Dendritic cell treated with granulocyte-macrophage colony-stimulating factor and Interleukin-4, amounts not matched to agents 40 ng/mL and 50 ng/mL, for 4 days (primary cell): Measurements from ENCODE around the gene XRN1.
A peak's percentile ranks its signal among the peaks of the same experiment; 100 is the strongest.
"Not testable (repeated sequence)": the region's sequence is repeated elsewhere in the genome, so short reads cannot be mapped to it uniquely, and the experiment has no call there.

Experiments used
- H3K27ac Mint-ChIP-seq: one replicate; pipeline ENCODE4 v1.8.0; 2022; ENCODE audit warnings: mild to moderate bottlenecking, mixed read lengths
- H3K27me3 Mint-ChIP-seq: one replicate; pipeline ENCODE4 v1.8.0; 2022; ENCODE audit warnings: mild to moderate bottlenecking, mixed read lengths
- H3K36me3 Mint-ChIP-seq: one replicate; pipeline ENCODE4 v1.8.0; 2022; ENCODE audit warnings: low read depth, mixed read lengths
- H3K4me1 Mint-ChIP-seq: one replicate; pipeline ENCODE4 v1.8.0; 2022; ENCODE audit warnings: low read depth, mixed read lengths
- H3K4me3 Mint-ChIP-seq: one replicate; pipeline ENCODE4 v1.8.0; 2022; ENCODE audit warnings: mild to moderate bottlenecking, moderate library complexity, mixed read lengths
- H3K9me3 Mint-ChIP-seq: one replicate; pipeline ENCODE4 v1.8.0; 2022; ENCODE audit warnings: mixed read lengths
- intact Hi-C: fragments of 100-400 bp; cut with micrococcal nuclease; formaldehyde crosslinking; loops from one replicate; pipeline ENCODE4 v1.15.0; 2022

The XRN1 gene

GRCh38 chr3:142394921-142395622 is 52.8 kb downstream of the XRN1 start:
- no peaks in the 10 kb centered on the region for H3K4me1 Mint-ChIP-seq
- no peaks in the 10 kb centered on the region for H3K27me3 Mint-ChIP-seq
- no peak overlapping the region for H3K4me3 Mint-ChIP-seq
- H3K9me3 Mint-ChIP-seq = no peaks in the 10 kb centered on the region
- no peak overlapping the region for H3K27ac Mint-ChIP-seq
- peaks cover 51% of the 10 kb centered on the region for H3K36me3 Mint-ChIP-seq
- intact Hi-C loops = no loop called here

- Mint-ChIP-seq H3K36me3 (peaks cover 89% of the 10 kb centered on the region), H3K27me3 (no peaks in the 10 kb centered on the region), H3K4me3 (no peak overlapping the region), H3K4me1 (no peaks in the 10 kb centered on the region), H3K27ac (no peak overlapping the region), H3K9me3 (peaks cover 9% of the 10 kb centered on the region)
- intact Hi-C loops = no loop called here
Measured at GRCh38 chr3:142385078-142385477, 62.8 kb downstream of the XRN1 start.

- Mint-ChIP-seq H3K27ac (no peak overlapping the region), H3K9me3 (no peaks in the 10 kb centered on the region), H3K4me3 (no peak overlapping the region), H3K27me3 (no peaks in the 10 kb centered on the region), H3K36me3 (peaks cover 74% of the 10 kb centered on the region), H3K4me1 (no peaks in the 10 kb centered on the region)
- intact Hi-C loops = loop anchor here (5.0 kb wide), 1 partner anchor 33 kb away; no protein-coding TSS in a partner anchor
Measured at GRCh38 chr3:142374687-142375086, 73.2 kb downstream of the XRN1 start.

GRCh38 chr3:142369576-142369975 is 78.3 kb downstream of the XRN1 start:
- H3K4me3 Mint-ChIP-seq, intact Hi-C loops, H3K9me3 Mint-ChIP-seq, H3K27me3 Mint-ChIP-seq, H3K27ac Mint-ChIP-seq, H3K4me1 Mint-ChIP-seq: not testable (repeated sequence)
- H3K36me3 Mint-ChIP-seq = peaks cover 82% of the 10 kb centered on the region

- H3K27ac Mint-ChIP-seq = no peak overlapping the region
- no peak overlapping the region for H3K4me3 Mint-ChIP-seq
- H3K4me1 Mint-ChIP-seq = no peaks in the 10 kb centered on the region
- H3K27me3 Mint-ChIP-seq = no peaks in the 10 kb centered on the region
- intact Hi-C loops = no loop called here
- peaks cover 80% of the 10 kb centered on the region for H3K36me3 Mint-ChIP-seq
- H3K9me3 Mint-ChIP-seq = no peaks in the 10 kb centered on the region
Measured at GRCh38 chr3:142366434-142366833, 81.4 kb downstream of the XRN1 start.

- peaks cover 69% of the 10 kb centered on the region for H3K36me3 Mint-ChIP-seq
- intact Hi-C loops = no loop called here
Measured at GRCh38 chr3:142363936-142364467, 83.8 kb downstream of the XRN1 start.

GRCh38 chr3:142363433-142363832 is 84.4 kb downstream of the XRN1 start:
- H3K27me3 Mint-ChIP-seq, H3K4me3 Mint-ChIP-seq, intact Hi-C loops, H3K27ac Mint-ChIP-seq, H3K4me1 Mint-ChIP-seq, H3K9me3 Mint-ChIP-seq: not testable (repeated sequence)
- peaks cover 68% of the 10 kb centered on the region for H3K36me3 Mint-ChIP-seq

More at GRCh38 chr3:142363936-142364467, 83.8 kb downstream of the XRN1 start:
- Mint-ChIP-seq H3K27me3 (no peaks in the 10 kb centered on the region), H3K27ac (no peak overlapping the region), H3K4me3 (no peak overlapping the region), H3K4me1 (no peaks in the 10 kb centered on the region), H3K9me3 (no peaks in the 10 kb centered on the region)

- H3K9me3 Mint-ChIP-seq = no peaks in the 10 kb centered on the region
- H3K27ac Mint-ChIP-seq = no peak overlapping the region
- intact Hi-C loops = no loop called here
- no peaks in the 10 kb centered on the region for H3K27me3 Mint-ChIP-seq
- no peak overlapping the region for H3K4me3 Mint-ChIP-seq
- H3K4me1 Mint-ChIP-seq = no peaks in the 10 kb centered on the region
- H3K36me3 Mint-ChIP-seq = peaks cover 64% of the 10 kb centered on the region
Measured at GRCh38 chr3:142359367-142359766, 88.5 kb downstream of the XRN1 start.

GRCh38 chr3:142356818-142357217 is 91.0 kb downstream of the XRN1 start:
- Mint-ChIP-seq H3K36me3 (peaks cover 38% of the 10 kb centered on the region), H3K27ac (no peak overlapping the region), H3K4me3 (no peak overlapping the region), H3K9me3 (no peaks in the 10 kb centered on the region), H3K4me1 (no peaks in the 10 kb centered on the region), H3K27me3 (no peaks in the 10 kb centered on the region)
- intact Hi-C loops = no loop called here

- H3K9me3 Mint-ChIP-seq = no peaks in the 10 kb centered on the region
- H3K27me3 Mint-ChIP-seq = no peaks in the 10 kb centered on the region
- intact Hi-C loops = no loop called here
- H3K4me1 Mint-ChIP-seq = no peaks in the 10 kb centered on the region
- no peak overlapping the region for H3K4me3 Mint-ChIP-seq
- no peak overlapping the region for H3K27ac Mint-ChIP-seq
- H3K36me3 Mint-ChIP-seq = peaks cover 36% of the 10 kb centered on the region
Measured at GRCh38 chr3:142355692-142356091, 92.1 kb downstream of the XRN1 start.

GRCh38 chr3:142354076-142354475 is 93.8 kb downstream of the XRN1 start:
- Mint-ChIP-seq H3K4me1 (no peaks in the 10 kb centered on the region), H3K27ac (no peak overlapping the region), H3K27me3 (no peaks in the 10 kb centered on the region), H3K9me3 (no peaks in the 10 kb centered on the region), H3K36me3 (peaks cover 31% of the 10 kb centered on the region), H3K4me3 (no peak overlapping the region)
- intact Hi-C loops = no loop called here

GRCh38 chr3:142353571-142353970 is 94.3 kb downstream of the XRN1 start:
- no peaks in the 10 kb centered on the region for H3K9me3 Mint-ChIP-seq
- peaks cover 33% of the 10 kb centered on the region for H3K36me3 Mint-ChIP-seq
- intact Hi-C loops = no loop called here
- no peak overlapping the region for H3K4me3 Mint-ChIP-seq
- no peak overlapping the region for H3K27ac Mint-ChIP-seq
- H3K4me1 Mint-ChIP-seq = no peaks in the 10 kb centered on the region
- H3K27me3 Mint-ChIP-seq = no peaks in the 10 kb centered on the region

GRCh38 chr3:142352698-142353097 is 95.1 kb downstream of the XRN1 start:
- H3K27ac Mint-ChIP-seq, intact Hi-C loops, H3K27me3 Mint-ChIP-seq, H3K4me3 Mint-ChIP-seq, H3K9me3 Mint-ChIP-seq, H3K4me1 Mint-ChIP-seq: not testable (repeated sequence)
- peaks cover 31% of the 10 kb centered on the region for H3K36me3 Mint-ChIP-seq

GRCh38 chr3:142348460-142348859 is 99.4 kb downstream of the XRN1 start:
- no peak overlapping the region for H3K4me3 Mint-ChIP-seq
- H3K27ac Mint-ChIP-seq = no peak overlapping the region
- intact Hi-C loops = no loop called here
- no peaks in the 10 kb centered on the region for H3K27me3 Mint-ChIP-seq
- no peaks in the 10 kb centered on the region for H3K4me1 Mint-ChIP-seq
- H3K9me3 Mint-ChIP-seq = no peaks in the 10 kb centered on the region
- peaks cover 35% of the 10 kb centered on the region for H3K36me3 Mint-ChIP-seq

- Mint-ChIP-seq H3K27me3 (no peaks in the 10 kb centered on the region), H3K27ac (peak overlapping the region; percentile 72)
- intact Hi-C loops = no loop called here
Measured at GRCh38 chr3:142337994-142338393, 109.8 kb downstream of the XRN1 start.

More at GRCh38 chr3:142337994-142338393, 109.8 kb downstream of the XRN1 start:
- Mint-ChIP-seq H3K36me3 (peaks cover 73% of the 10 kb centered on the region), H3K4me3 (no peak overlapping the region), H3K4me1 (peaks cover 17% of the 10 kb centered on the region), H3K9me3 (peaks cover 23% of the 10 kb centered on the region)
